Measurements from ENCODE around the gene METTL25B. TPM values are rescaled to one million over a fixed set of nuclear protein-coding genes. Genes with fewer than 3 reads are reported as not detected.

Gene METTL25B
- total and polyA plus RNA-seq, 2 donors (not counting 3 experiments of a cell fraction or from before 2014, with no cell fraction given): 12.8 to 15.0 TPM

GRCh38 chr1:156740741-156741480 lies 12.6 kb downstream of the METTL25B start, which contains the start of gene MRPL24:
Gene MRPL24, minus strand, starts transcription at chr1:156741088. Its CDS starts 2,384 bp downstream, at chr1:156738704.
- CTCF ChIA-PET: interaction anchor here (0.8 to 2.6 kb wide), 11 partner anchors 9 to 187 kb away, joined by 3 to 52 read pairs (median 5); partner anchors contain the start of genes HDGF, ISG20L2, METTL25B and NTRK1
- BruUV-seq (replicated peaks): no TSS peak
- H3K4me3 ChIP-seq (replicated peaks in 1 of 3; ENCODE audit: insufficient read depth in 1 of 3, low read depth in 1 of 3, low read length in 3 of 3): peak within 1 kb of the TSS; percentile 59 to 67 (median 61)
- H3K27ac ChIP-seq (ENCODE audit: insufficient read depth, low read depth, low read length): peak within 1 kb of the TSS; percentile 22
- no peaks in the 10 kb centered on the region for H3K27me3 ChIP-seq (ENCODE audit: control insufficient read depth in 2 of 2, insufficient read depth in 2 of 2, low read length in 2 of 2)
- peaks cover 28% of the 10 kb centered on the region for H3K79me2 ChIP-seq (ENCODE audit: control insufficient read depth, insufficient read depth, low read length)
- no peaks in the 10 kb centered on the region for H3K9me1 ChIP-seq (replicated peaks; ENCODE audit: control insufficient read depth, extremely low read depth, insufficient read depth, low read length)
- peak within 1 kb of the TSS; percentile 57 for H3K9ac ChIP-seq (replicated peaks; ENCODE audit: extremely low read depth, insufficient read depth, low read length)
- DNase-seq (ENCODE audit: low read depth, low spot score): peak; percentile 99
- intact Hi-C loops (cut with micrococcal nuclease) (loop anchor here (1.0 to 5.0 kb wide), 4 partner anchors 10 to 151 kb away; partner anchors contain the start of genes HDGF, ISG20L2, METTL25B and PEAR1), dilution Hi-C loops (cut with MboI; ENCODE audit: extremely low pct_ligation_motif_present, low sequenced_read_pairs) (no loop called here)
- peaks cover 11 to 25% of the 10 kb centered on the region in 2 experiments for H3K36me3 ChIP-seq (ENCODE audit: control insufficient read depth in 2 of 2, extremely low read depth in 1 of 2, insufficient read depth in 2 of 2, low read length in 2 of 2)
- TF ChIP-seq CTCF (IDR thresholded peaks at IDR 0.05; ENCODE audit: extremely low read depth in 1 of 2, insufficient read depth in 1 of 2, low read depth in 1 of 2, low read length in 2 of 2) (no peak), GATA2 (IDR thresholded peaks at IDR 0.05; ENCODE audit: insufficient read depth, insufficient read length, low read depth, low read length) (no peak), JUN (IDR thresholded peaks at IDR 0.05; ENCODE audit: borderline replicate concordance, insufficient read depth, insufficient read length, low read depth) (no peak), POLR2AphosphoS5 (IDR thresholded peaks at IDR 0.05; ENCODE audit: insufficient read depth, low read depth, low read length) (peak; percentile 77), FOS (IDR thresholded peaks at IDR 0.05; ENCODE audit: borderline replicate concordance, insufficient read depth, low read length) (no peak), EZH2 (IDR thresholded peaks at IDR 0.05; ENCODE audit: borderline replicate concordance, low read depth, low read length, severe bottlenecking) (no peak), MYC (IDR thresholded peaks at IDR 0.05; ENCODE audit: low read depth, low read length) (peak; percentile 99), POLR2A (IDR thresholded peaks at IDR 0.05; ENCODE audit: low read depth, low read length) (peak; percentile 69)
- TF ChIP-seq, protein P1, sequence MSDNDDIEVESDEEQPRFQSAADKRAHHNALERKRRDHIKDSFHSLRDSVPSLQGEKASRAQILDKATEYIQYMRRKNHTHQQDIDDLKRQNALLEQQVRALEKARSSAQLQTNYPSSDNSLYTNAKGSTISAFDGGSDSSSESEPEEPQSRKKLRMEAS (IDR thresholded peaks at IDR 0.05; ENCODE audit: insufficient read depth, insufficient read length): peak; percentile 65
- POLR2A ChIA-PET: interaction anchor here (0.6 to 1.4 kb wide), 4 partner anchors 10 to 26 kb away, joined by 3 to 15 read pairs (median 10); partner anchors contain the start of genes HDGF, ISG20L2, METTL25B and PRCC
- H3K9me3 ChIP-seq (replicated peaks; ENCODE audit: control insufficient read depth, insufficient read depth, low read length): no peaks in the 10 kb centered on the region
- peak within 1 kb of the TSS; percentile 21 for H2AFZ ChIP-seq (ENCODE audit: low read depth, low read length)
- peaks cover 13% of the 10 kb centered on the region for H3K4me1 ChIP-seq (ENCODE audit: control insufficient read depth, extremely low read depth, insufficient read depth, low read length)
- peak within 1 kb of the TSS; percentile 75 for H3K4me2 ChIP-seq (ENCODE audit: insufficient read depth, low read length)
- FAIRE-seq: peak; percentile 99
- H4K20me1 ChIP-seq (replicated peaks; ENCODE audit: control insufficient read depth, extremely low read depth, insufficient read depth, low read length): no peaks in the 10 kb centered on the region

All from endothelial cell of umbilical vein (primary cell).